ENCODE data around the gene UNC5B.

UNC5B gene

GRCh38 chr10:71223347-71224058 lies 11.1 kb downstream of the UNC5B start:
- DNase-seq, result no peak
- Mint-ChIP-seq H3K27ac (peak overlapping the region; percentile 21), H3K9me3 (no peaks in the 10 kb centered on the region), H3K27me3 (peaks cover 37 to 39% of the 10 kb centered on the region in 2 donors), H3K4me3 (no peak overlapping the region), H3K36me3 (no peaks in the 10 kb centered on the region), H3K4me1 (no peaks in the 10 kb centered on the region)
- no peak for ATAC-seq (replicated peaks)

GRCh38 chr10:71225291-71226058 lies 13.1 kb downstream of the UNC5B start:
- peaks cover 19 to 29% of the 10 kb centered on the region in 2 donors for H3K27me3 Mint-ChIP-seq

GRCh38 chr10:71228875-71229675 lies 16.7 kb downstream of the UNC5B start:
- Mint-ChIP-seq H3K36me3 (no peaks in the 10 kb centered on the region), H3K9me3 (no peaks in the 10 kb centered on the region), H3K27ac (no peak overlapping the region), H3K27me3 (peaks cover 11% of the 10 kb centered on the region in 2 donors), H3K4me3 (no peak overlapping the region), H3K4me1 (no peaks in the 10 kb centered on the region)
- DNase-seq, result no peak
- ATAC-seq (replicated peaks), result no peak

More at GRCh38 chr10:71225291-71226058, 13.1 kb downstream of the UNC5B start:
- no peak overlapping the region for H3K27ac Mint-ChIP-seq
- no peaks in the 10 kb centered on the region for H3K36me3 Mint-ChIP-seq
- no peaks in the 10 kb centered on the region for H3K9me3 Mint-ChIP-seq
- H3K4me1 Mint-ChIP-seq, result no peaks in the 10 kb centered on the region
- no peak for DNase-seq
- no peak overlapping the region for H3K4me3 Mint-ChIP-seq
- ATAC-seq (replicated peaks), result no peak

- no peaks in the 10 kb centered on the region for H3K4me1 Mint-ChIP-seq
- no peak overlapping the region for H3K4me3 Mint-ChIP-seq
- no peaks in the 10 kb centered on the region for H3K9me3 Mint-ChIP-seq
- H3K27ac Mint-ChIP-seq, result no peak overlapping the region
- no peaks in the 10 kb centered on the region for H3K36me3 Mint-ChIP-seq
- no peak for ATAC-seq (replicated peaks)
- DNase-seq, result no peak
- H3K27me3 Mint-ChIP-seq, result peaks cover 11 to 12% of the 10 kb centered on the region in 2 donors
Observed at GRCh38 chr10:71229726-71230655, 17.6 kb downstream of the UNC5B start.

- H3K27ac Mint-ChIP-seq, result no peak overlapping the region
Observed at GRCh38 chr10:71230656-71231025, 18.3 kb downstream of the UNC5B start.

GRCh38 chr10:71231206-71231605 lies 18.8 kb downstream of the UNC5B start:
- DNase-seq (no peak), ATAC-seq (replicated peaks) (no peak)
- no peak overlapping the region for H3K27ac Mint-ChIP-seq
- H3K4me1 Mint-ChIP-seq, result no peaks in the 10 kb centered on the region
- H3K36me3 Mint-ChIP-seq, result no peaks in the 10 kb centered on the region
- H3K27me3 Mint-ChIP-seq, result peaks cover 4 to 22% of the 10 kb centered on the region in 2 donors
- H3K9me3 Mint-ChIP-seq, result no peaks in the 10 kb centered on the region
- no peak overlapping the region for H3K4me3 Mint-ChIP-seq

More at GRCh38 chr10:71230656-71231025, 18.3 kb downstream of the UNC5B start:
- H3K4me1 Mint-ChIP-seq, result no peaks in the 10 kb centered on the region
- no peaks in the 10 kb centered on the region for H3K36me3 Mint-ChIP-seq
- DNase-seq, result no peak
- H3K9me3 Mint-ChIP-seq, result no peaks in the 10 kb centered on the region
- no peak overlapping the region for H3K4me3 Mint-ChIP-seq
- no peak for ATAC-seq (replicated peaks)
- peaks cover 6 to 17% of the 10 kb centered on the region in 2 donors for H3K27me3 Mint-ChIP-seq

GRCh38 chr10:71232089-71232998 lies 20.0 kb downstream of the UNC5B start:
- Mint-ChIP-seq H3K36me3 (no peaks in the 10 kb centered on the region), H3K4me3 (no peak overlapping the region), H3K27ac (no peak overlapping the region), H3K4me1 (no peaks in the 10 kb centered on the region), H3K9me3 (no peaks in the 10 kb centered on the region), H3K27me3 (peaks cover 10 to 22% of the 10 kb centered on the region in 2 donors)
- DNase-seq, result no peak
- no peak for ATAC-seq (replicated peaks)

GRCh38 chr10:71233482-71233892 lies 21.1 kb downstream of the UNC5B start:
- Mint-ChIP-seq H3K27me3 (peaks cover 14 to 22% of the 10 kb centered on the region in 2 donors), H3K36me3 (no peaks in the 10 kb centered on the region), H3K27ac (no peak overlapping the region), H3K9me3 (no peaks in the 10 kb centered on the region), H3K4me3 (no peak overlapping the region), H3K4me1 (no peaks in the 10 kb centered on the region)
- DNase-seq, result no peak
- ATAC-seq (replicated peaks), result no peak

GRCh38 chr10:71234004-71234894 lies 21.9 kb downstream of the UNC5B start:
- no peaks in the 10 kb centered on the region for H3K9me3 Mint-ChIP-seq
- no peak for DNase-seq
- no peaks in the 10 kb centered on the region for H3K36me3 Mint-ChIP-seq
- no peak for ATAC-seq (replicated peaks)
- no peak overlapping the region for H3K27ac Mint-ChIP-seq
- peaks cover 14 to 27% of the 10 kb centered on the region in 2 donors for H3K27me3 Mint-ChIP-seq
- H3K4me1 Mint-ChIP-seq, result no peaks in the 10 kb centered on the region
- H3K4me3 Mint-ChIP-seq, result no peak overlapping the region

GRCh38 chr10:71234970-71235685 lies 22.8 kb downstream of the UNC5B start:
- H3K36me3 Mint-ChIP-seq, result no peaks in the 10 kb centered on the region
- H3K9me3 Mint-ChIP-seq, result no peaks in the 10 kb centered on the region
- H3K27me3 Mint-ChIP-seq, result peaks cover 16 to 31% of the 10 kb centered on the region in 2 donors

GRCh38 chr10:71235808-71236207 lies 23.4 kb downstream of the UNC5B start:
- no peak overlapping the region for H3K4me3 Mint-ChIP-seq
- no peaks in the 10 kb centered on the region for H3K36me3 Mint-ChIP-seq
- H3K9me3 Mint-ChIP-seq, result no peaks in the 10 kb centered on the region
- no peak overlapping the region for H3K27ac Mint-ChIP-seq
- peaks cover 23 to 38% of the 10 kb centered on the region in 2 donors for H3K27me3 Mint-ChIP-seq
- DNase-seq (no peak), ATAC-seq (replicated peaks) (no peak)
- H3K4me1 Mint-ChIP-seq, result peaks cover 7 to 8% of the 10 kb centered on the region in 2 donors

More at GRCh38 chr10:71234970-71235685, 22.8 kb downstream of the UNC5B start:
- no peak for DNase-seq
- Mint-ChIP-seq H3K27ac (no peak overlapping the region), H3K4me3 (no peak overlapping the region), H3K4me1 (peaks cover 0 to 1% of the 10 kb centered on the region in 2 donors)
- ATAC-seq (replicated peaks), result no peak
